B cell (primary cell): ENCODE data around the gene GNG3. TPM values are rescaled to one million over a fixed set of nuclear protein-coding genes. Genes with fewer than 3 reads are reported as not detected.

Experiments used
- ATAC-seq: fragments of 200-7000 bp; cut with Tn5 transposase; one replicate; pipeline ENCODE4 v1.10.0; 2021; ENCODE audit warnings: low read depth, mild to moderate bottlenecking, moderate number of reproducible peaks, moderate library complexity
- CTCF ChIA-PET: fragments of 350-600 bp; sonication (Branson Sonifier 250); formaldehyde crosslinking; loops from one replicate; lab custom pipeline; 2021; ENCODE audit warnings: antibody characterized with exemption, inconsistent platforms; lab: Charles Lee
- POLR2A ChIA-PET: fragments of 350-600 bp; sonication (Branson Sonifier 250); formaldehyde crosslinking; loops from one replicate; lab custom pipeline; 2021; ENCODE audit warnings: antibody characterized with exemption; lab: Charles Lee
- DNase-seq: peaks from one replicate; pipeline ENCODE4 v3.0.0; 2013
- H2AFZ ChIP-seq: 2 replicates; pipeline ENCODE4 v1.6.1; 2012; ENCODE audit warnings: mild to moderate bottlenecking, low read depth, low read length; ENCODE audit not compliant: insufficient read depth, poor library complexity, severe bottlenecking
- H3K27ac ChIP-seq, 2 donors: 1 replicate in 1 of 2; 2 replicates in 1 of 2; pipeline ENCODE4 v1.5.1; 2012 to 2013; ENCODE audit warnings: low read length in 2 of 2, mild to moderate bottlenecking in 2 of 2, moderate library complexity in 1 of 2
- H3K27me3 ChIP-seq, 4 experiments: fragments of 200-600 bp in 1 of 4; sonication (generic) in 1 of 4; replicated peaks in 1 of 4; 1 replicate in 2 of 4; 2 replicates in 2 of 4; pipeline versions ENCODE4 v1.6.1 to v1.7.0; 2013 to 2016; ENCODE audit warnings: low read length in 3 of 4, mild to moderate bottlenecking in 2 of 4, mixed read lengths in 1 of 4, moderate library complexity in 1 of 4; ENCODE audit not compliant: insufficient read depth in 4 of 4, control insufficient read depth in 3 of 4; ENCODE audit errors: control extremely low read depth in 1 of 4
- H3K36me3 ChIP-seq, 2 experiments: replicated peaks in 1 of 2; 1 replicate in 1 of 2; 2 replicates in 1 of 2; pipeline versions ENCODE4 v1.6.1 to v1.7.1; 2013; ENCODE audit warnings: low read length in 1 of 2; ENCODE audit not compliant: insufficient read depth in 2 of 2, control insufficient read depth in 1 of 2; ENCODE audit errors: control extremely low read depth in 1 of 2, extremely low read depth in 1 of 2
- H3K4me1 ChIP-seq, 2 donors: fragments of 200-600 bp in 1 of 2; sonication (generic) in 1 of 2; 1 replicate in 1 of 2; 2 replicates in 1 of 2; pipeline versions ENCODE4 v1.5.1 to v1.6.1; 2013 to 2017; ENCODE audit warnings: low read length in 2 of 2; ENCODE audit not compliant: control insufficient read depth in 2 of 2, insufficient read depth in 2 of 2
- H3K4me2 ChIP-seq: replicated peaks from 2 replicates; pipeline ENCODE3; 2012; ENCODE audit warnings: mild to moderate bottlenecking, low read depth, low read length; ENCODE audit not compliant: poor library complexity, severe bottlenecking
- H3K4me3 ChIP-seq, 5 experiments: fragments of 200-600 bp in 1 of 5; sonication (generic) in 1 of 5; 1 replicate in 3 of 5; 2 replicates in 2 of 5; pipeline versions ENCODE4 v1.5.1 to v1.7.0; 2011 to 2016; ENCODE audit warnings: low read length in 4 of 5, mild to moderate bottlenecking in 4 of 5, low read depth in 2 of 5, control low read depth in 1 of 5, moderate library complexity in 1 of 5; ENCODE audit not compliant: insufficient read depth in 1 of 5; ENCODE audit errors: control extremely low read depth in 1 of 5, extremely low read depth in 1 of 5
- H3K79me2 ChIP-seq: fragments of 200-600 bp; sonication (generic); one replicate; pipeline ENCODE4 v1.6.0; 2016; ENCODE audit warnings: low read length; ENCODE audit not compliant: control insufficient read depth, insufficient read depth
- H3K9ac ChIP-seq: fragments of 200-600 bp; sonication (generic); 2 replicates; pipeline ENCODE4 v1.6.1; 2017; ENCODE audit warnings: mild to moderate bottlenecking, low read length, moderate library complexity
- H3K9me3 ChIP-seq, 3 donors: one replicate each; pipeline versions ENCODE4 v1.6.1 to v1.7.1; 2013; ENCODE audit warnings: low read length in 2 of 3; ENCODE audit not compliant: control insufficient read depth in 2 of 3, insufficient read depth in 1 of 3; ENCODE audit errors: control extremely low read depth in 1 of 3
- H4K20me1 ChIP-seq: 2 replicates; pipeline ENCODE4 v1.6.0; 2012; ENCODE audit warnings: mild to moderate bottlenecking, low read length; ENCODE audit not compliant: insufficient read depth, control insufficient read depth, poor library complexity, severe bottlenecking
- H3K27ac Mint-ChIP-seq: one replicate; pipeline ENCODE4 v1.8.0; 2021; ENCODE audit warnings: mixed read lengths
- H3K27me3 Mint-ChIP-seq: one replicate; pipeline ENCODE4 v1.8.0; 2021; ENCODE audit warnings: mixed read lengths
- H3K4me1 Mint-ChIP-seq: one replicate; pipeline ENCODE4 v1.8.0; 2021; ENCODE audit warnings: mixed read lengths
- H3K4me3 Mint-ChIP-seq: one replicate; pipeline ENCODE4 v1.8.0; 2021; ENCODE audit warnings: mixed read lengths
- H3K9me3 Mint-ChIP-seq: one replicate; pipeline ENCODE4 v1.8.0; 2022; ENCODE audit warnings: mixed read lengths; ENCODE audit not compliant: insufficient read depth
- EZH2 ChIP-seq: IDR thresholded peaks from 2 replicates; pipeline ENCODE4 v1.6.1; 2012; ENCODE audit warnings: borderline replicate concordance, low read depth, mild to moderate bottlenecking, moderate library complexity, low read length; ENCODE audit not compliant: insufficient read depth, poor library complexity, severe bottlenecking
- WGBS: methylation state at CpG from one replicate; pipeline ENCODE4 v1.1.5; 2013; ENCODE audit warnings: missing lambda C conversion rate; ENCODE audit not compliant: insufficient coverage; 5-methylcytosine and 5-hydroxymethylcytosine counted together
- intact Hi-C: fragments of 100-400 bp; cut with micrococcal nuclease; formaldehyde crosslinking; loops from one replicate; pipeline ENCODE4 v1.10.0; 2022
- polyA minus RNA-seq: library from RNA; depleted of rRNA, polyadenylated mRNA; stranded (reverse); fragments of >200 nt; gene quantifications from 2 replicates; pipeline ENCODE4 v1.2.3, GENCODE V29; 2012
- polyA plus RNA-seq: library from polyadenylated mRNA; depleted of rRNA; stranded (reverse); fragments of >200 nt; gene quantifications from 2 replicates; pipeline ENCODE4 v1.2.3, GENCODE V29; 2012
- total RNA-seq, 2 donors: library from RNA; stranded (reverse); fragments of 120-200 nt in 1 of 2; gene quantifications; 1 replicate in 1 of 2; 2 replicates in 1 of 2; pipeline versions ENCODE4 v1.2.3 to v1.2.4, GENCODE V29; 2013 to 2022
- TF ChIP-seq, protein P1 (sequence below): fragments of 200-600 bp; IDR thresholded peaks from one replicate; pipeline ENCODE4 v1.8.0; 2022; ENCODE audit warnings: antibody characterized with exemption, mild to moderate bottlenecking

Gene GNG3
- total RNA-seq (0.95 and 2.1 TPM in 2 replicates), polyA plus RNA-seq (5.5 and 8.0 TPM in 2 replicates), polyA minus RNA-seq (0.43 and 2.1 TPM in 2 replicates)
- total RNA-seq (2013): 1.6 TPM

DNA sequence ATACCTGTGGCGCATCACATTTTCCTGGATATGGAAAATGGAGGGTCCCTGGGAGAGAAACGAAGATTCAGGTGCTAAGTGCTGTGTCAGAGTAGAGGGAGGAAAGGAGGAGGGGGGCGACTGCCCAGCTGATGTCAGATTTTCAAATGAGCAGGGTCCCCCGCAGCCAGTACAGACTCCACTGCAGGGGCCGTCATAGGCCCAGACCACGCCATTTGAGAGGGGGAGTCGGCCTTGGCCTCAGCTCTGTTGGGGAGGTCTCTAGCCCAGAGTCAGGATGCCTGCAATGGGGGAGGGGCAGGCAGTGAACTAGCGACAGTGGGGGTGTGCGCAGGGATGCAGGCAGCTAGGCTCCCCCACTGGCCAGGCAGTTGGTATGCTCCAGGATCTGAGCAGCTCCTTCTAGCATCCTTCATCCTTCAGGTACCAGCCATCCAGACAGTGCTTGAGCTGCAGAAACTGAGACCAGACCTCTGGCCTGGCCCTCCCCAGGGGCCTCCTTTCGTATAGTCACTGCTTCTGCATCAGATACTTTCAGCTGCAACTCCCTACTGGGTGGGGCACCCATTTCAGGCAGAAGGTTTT lies at the start of gene GNG3, which contains the start of gene BSCL2:
Gene GNG3 (plus strand): TSS at position 400 of the 585 bp plus-strand sequence. CDS start 620 bp downstream, outside the sequence.
Gene BSCL2 (minus strand): TSS at position 148 of the 585 bp plus-strand sequence. CDS start 229 bp downstream, outside the sequence.
- no peak for ATAC-seq
- Mint-ChIP-seq H3K27ac (peak within 1 kb of the TSS; percentile 95), H3K4me3 (peak within 1 kb of the TSS; percentile 92), H3K9me3 (no peaks in the 10 kb centered on the region), H3K4me1 (peaks cover 55% of the 10 kb centered on the region), H3K27me3 (no peaks in the 10 kb centered on the region)
- Histone ChIP-seq H3K79me2 (peaks cover 25% of the 10 kb centered on the region), H3K36me3 (peaks cover 0 to 18% of the 10 kb centered on the region in 2 experiments), H3K9me3 (no peaks in the 10 kb centered on the region), H3K27ac (peak within 1 kb of the TSS; percentile 90 to 93), H3K4me1 (peaks cover 39 to 52% of the 10 kb centered on the region in 2 donors), H3K9ac (peak within 1 kb of the TSS; percentile 89), H3K4me2 (peak within 1 kb of the TSS; percentile 95), H3K4me3 (peak within 1 kb of the TSS; percentile 39 to 91 (median 69)), H2AFZ (peak within 1 kb of the TSS; percentile 99), H4K20me1 (no peaks in the 10 kb centered on the region), H3K27me3 (no peaks in the 10 kb centered on the region)
- WGBS: 93% methylated on average over 9 of the region's 10 CpGs
- POLR2A ChIA-PET: interaction anchor here (0.6 to 6.5 kb wide), 8 partner anchors 20 to 174 kb away, joined by 3 to 66 read pairs (median 7); partner anchors contain the start of genes B3GAT3, C11orf98, CSKMT and HNRNPUL2
- DNase-seq: peak; percentile 52
- CTCF ChIA-PET: interaction anchor here (0.7 to 3.3 kb wide), 8 partner anchors 10 to 174 kb away, joined by 3 to 13 read pairs (median 4); partner anchors contain the start of genes HNRNPUL2, SLC3A2 and TTC9C
- TF ChIP-seq EZH2: no peak
- TF ChIP-seq, protein P1, sequence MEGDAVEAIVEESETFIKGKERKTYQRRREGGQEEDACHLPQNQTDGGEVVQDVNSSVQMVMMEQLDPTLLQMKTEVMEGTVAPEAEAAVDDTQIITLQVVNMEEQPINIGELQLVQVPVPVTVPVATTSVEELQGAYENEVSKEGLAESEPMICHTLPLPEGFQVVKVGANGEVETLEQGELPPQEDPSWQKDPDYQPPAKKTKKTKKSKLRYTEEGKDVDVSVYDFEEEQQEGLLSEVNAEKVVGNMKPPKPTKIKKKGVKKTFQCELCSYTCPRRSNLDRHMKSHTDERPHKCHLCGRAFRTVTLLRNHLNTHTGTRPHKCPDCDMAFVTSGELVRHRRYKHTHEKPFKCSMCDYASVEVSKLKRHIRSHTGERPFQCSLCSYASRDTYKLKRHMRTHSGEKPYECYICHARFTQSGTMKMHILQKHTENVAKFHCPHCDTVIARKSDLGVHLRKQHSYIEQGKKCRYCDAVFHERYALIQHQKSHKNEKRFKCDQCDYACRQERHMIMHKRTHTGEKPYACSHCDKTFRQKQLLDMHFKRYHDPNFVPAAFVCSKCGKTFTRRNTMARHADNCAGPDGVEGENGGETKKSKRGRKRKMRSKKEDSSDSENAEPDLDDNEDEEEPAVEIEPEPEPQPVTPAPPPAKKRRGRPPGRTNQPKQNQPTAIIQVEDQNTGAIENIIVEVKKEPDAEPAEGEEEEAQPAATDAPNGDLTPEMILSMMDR: no peak
- intact Hi-C loops: loop anchor here (2.0 to 5.0 kb wide), 4 partner anchors 115 to 173 kb away; partner anchors contain the start of genes EEF1G, SLC3A2 and TUT1
